ENCODE results near the gene GUCY1A2.
"Not testable (repeated sequence)": the region's sequence is repeated elsewhere in the genome, so short reads cannot be mapped to it uniquely, and the experiment has no call there.

The GUCY1A2 gene, protein sequence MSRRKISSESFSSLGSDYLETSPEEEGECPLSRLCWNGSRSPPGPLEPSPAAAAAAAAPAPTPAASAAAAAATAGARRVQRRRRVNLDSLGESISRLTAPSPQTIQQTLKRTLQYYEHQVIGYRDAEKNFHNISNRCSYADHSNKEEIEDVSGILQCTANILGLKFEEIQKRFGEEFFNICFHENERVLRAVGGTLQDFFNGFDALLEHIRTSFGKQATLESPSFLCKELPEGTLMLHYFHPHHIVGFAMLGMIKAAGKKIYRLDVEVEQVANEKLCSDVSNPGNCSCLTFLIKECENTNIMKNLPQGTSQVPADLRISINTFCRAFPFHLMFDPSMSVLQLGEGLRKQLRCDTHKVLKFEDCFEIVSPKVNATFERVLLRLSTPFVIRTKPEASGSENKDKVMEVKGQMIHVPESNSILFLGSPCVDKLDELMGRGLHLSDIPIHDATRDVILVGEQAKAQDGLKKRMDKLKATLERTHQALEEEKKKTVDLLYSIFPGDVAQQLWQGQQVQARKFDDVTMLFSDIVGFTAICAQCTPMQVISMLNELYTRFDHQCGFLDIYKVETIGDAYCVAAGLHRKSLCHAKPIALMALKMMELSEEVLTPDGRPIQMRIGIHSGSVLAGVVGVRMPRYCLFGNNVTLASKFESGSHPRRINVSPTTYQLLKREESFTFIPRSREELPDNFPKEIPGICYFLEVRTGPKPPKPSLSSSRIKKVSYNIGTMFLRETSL

DNA sequence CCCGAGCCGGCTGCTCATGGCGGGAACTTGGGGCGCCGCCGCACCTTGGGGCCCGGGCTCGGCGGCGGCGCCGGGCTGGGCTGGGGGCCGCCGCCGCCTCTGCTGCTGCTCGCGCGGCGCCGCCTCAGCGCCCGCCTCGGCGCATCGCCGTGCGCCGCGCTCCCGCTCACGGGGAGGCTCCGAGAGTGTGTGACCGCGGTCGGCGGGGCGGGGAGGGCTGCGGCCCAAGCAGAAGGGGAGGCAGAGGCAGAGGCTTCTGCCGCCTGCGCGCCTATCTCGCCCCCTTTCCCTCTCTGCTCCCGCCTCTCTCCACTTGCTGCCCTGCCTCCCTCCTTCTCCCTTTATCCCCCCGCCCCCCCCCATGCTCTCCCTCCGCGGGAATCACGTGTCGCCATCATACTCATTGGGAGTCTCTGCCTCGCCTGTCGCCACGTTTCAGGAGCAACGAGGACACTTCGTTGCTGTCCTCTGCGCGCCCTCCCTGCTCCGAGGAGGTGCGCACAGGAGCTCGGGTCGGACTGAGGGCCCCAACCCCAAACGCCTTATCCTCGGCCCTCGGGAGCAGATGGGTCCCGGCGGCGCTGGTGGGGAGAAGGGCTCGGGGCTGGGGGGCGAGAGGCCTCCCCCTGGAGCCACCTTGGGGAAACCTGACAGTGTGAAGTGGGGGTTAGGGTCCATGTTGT is at the start of gene GUCY1A2:
Gene GUCY1A2 (minus strand): TSS at position 258 of the 683 bp plus-strand sequence. CDS start 421 bp downstream, outside the sequence.
- peak; percentile 48 for DNase-seq (ENCODE audit: low spot score)

DNA sequence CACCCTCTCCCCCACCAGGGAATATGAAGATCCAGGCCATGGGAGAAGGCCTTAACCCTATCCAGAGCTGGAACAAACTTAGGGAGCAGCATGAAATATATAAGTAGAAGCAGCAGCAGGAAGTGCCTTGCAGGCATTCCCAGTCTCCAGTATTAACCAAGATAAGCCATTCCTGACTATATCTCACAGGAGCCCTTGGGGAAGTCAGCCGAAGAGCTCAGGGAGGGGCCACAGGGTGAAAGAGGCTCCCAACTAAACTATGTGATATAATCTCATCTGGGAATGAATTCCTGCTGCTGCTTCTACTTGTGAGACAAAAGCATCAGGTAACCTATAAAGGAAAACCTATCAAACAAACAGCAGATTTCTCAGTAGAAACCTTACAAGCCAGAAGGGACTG is 36.1 kb upstream of the GUCY1A2 start:
- DNase-seq (ENCODE audit: low spot score): no peak

DNA sequence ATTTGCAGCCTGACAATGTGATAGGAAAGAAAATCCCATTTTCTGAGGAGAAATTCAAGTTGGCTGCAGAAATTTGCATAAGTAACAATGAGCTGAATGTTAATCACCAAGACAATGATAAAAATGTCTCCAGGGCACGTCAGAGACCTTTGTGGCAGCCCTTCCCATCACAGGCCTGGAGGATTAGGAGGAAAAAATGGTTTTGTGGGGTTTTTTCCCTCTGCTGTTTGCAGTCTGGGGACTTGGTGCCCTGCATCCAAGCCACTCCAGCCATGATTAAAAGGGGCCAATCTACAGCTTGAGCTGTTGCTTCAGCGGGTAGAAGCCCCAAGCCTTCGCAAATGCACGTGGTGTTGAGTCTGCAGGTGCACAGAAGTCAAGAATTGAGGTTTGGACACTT is 33.1 kb upstream of the GUCY1A2 start:
- not testable (repeated sequence) for DNase-seq (ENCODE audit: low spot score)

DNA sequence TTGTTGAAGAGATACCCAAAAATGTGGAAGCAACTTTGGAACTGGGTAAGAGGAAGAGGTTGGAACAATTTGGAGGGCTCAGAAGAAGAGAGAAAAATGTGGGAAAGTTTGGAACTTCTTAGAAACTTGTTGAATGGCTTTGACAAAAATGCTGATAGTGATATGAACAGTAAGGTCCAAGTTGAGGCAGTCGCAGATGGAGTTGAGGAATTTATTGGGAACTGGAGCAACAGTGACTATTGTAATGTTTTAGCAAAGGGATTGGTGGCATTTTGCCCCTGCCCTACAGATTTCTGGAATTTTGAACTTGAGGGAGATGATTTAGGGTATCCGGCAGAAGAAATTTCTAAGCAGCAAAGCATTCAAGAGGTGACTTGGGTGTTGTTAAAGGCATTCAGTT is 32.6 kb upstream of the GUCY1A2 start:
- not testable (repeated sequence) for DNase-seq (ENCODE audit: low spot score)

DNA sequence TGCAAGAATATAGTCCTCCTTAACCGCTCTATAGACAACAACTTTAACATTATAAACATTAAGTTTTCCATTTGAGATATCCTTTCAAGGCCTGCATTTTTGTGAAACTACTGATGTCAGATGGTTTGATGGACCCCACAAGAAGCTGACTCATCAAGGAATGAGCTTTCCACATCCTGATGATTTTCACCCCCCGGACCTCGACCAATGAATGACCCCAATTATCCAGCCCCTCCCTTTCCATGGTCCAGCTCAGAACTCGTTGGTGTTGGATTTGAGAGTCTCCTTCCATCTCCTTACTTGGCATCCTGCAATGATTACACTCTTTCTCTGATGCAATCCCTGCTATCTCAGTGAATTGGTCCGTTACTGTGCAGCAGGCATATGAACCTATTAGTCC is 31.8 kb upstream of the GUCY1A2 start:
- no peak for DNase-seq (ENCODE audit: low spot score)

DNA sequence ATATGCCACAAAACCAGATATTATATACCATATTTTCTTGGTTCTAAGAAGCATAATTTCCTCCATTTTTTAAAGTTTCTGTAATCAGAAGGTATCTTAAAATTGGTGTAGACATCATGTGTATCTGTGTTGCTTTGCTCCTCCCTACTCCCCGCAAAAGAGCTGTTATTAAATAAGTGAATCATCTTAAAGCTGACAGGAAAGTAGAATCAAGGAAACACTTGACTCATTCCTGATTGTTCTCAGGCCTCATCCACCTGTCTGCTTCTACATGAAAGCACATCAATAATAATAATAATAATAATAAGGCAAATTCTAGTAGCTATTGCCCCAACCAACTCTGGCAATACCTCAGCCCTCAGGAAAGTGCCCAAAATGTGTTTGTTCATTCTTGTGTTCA is 26.2 kb upstream of the GUCY1A2 start:
- DNase-seq (ENCODE audit: low spot score): no peak

DNA sequence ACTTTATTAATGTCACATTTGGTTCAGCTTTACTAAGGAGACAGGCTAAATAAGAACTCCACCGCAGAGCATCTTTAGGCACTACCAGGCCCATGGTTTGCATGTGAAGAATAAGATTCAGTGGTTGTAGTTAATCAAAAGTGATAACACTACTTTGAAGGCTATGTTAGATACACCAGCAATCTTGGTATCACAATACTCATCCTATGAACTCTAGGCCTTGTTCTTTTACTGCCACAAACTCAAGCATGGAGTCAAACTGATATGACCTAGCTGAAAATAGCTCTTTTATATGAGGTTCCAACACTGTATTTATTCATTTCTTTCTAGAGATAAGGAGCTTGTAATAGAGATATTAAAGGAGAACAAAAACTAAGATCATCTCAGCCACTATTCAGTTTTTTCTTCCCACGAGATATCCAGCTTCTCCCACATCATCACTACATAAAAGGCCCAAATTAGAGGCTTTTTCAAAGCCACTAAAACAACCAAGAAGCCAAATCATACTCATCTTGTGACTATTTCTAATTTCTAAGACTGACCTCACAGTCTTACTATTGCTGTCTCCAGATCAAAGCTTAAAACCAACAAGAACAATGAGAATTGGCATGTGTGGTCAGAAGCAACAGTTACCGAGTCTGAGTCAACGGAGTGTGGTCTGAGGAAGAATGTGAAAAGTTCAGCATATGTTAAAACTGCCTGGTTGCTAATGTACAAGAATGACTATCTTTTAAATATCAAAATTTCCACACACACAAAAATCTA is 25.1 kb upstream of the GUCY1A2 start:
- no peak for DNase-seq (ENCODE audit: low spot score)

DNA sequence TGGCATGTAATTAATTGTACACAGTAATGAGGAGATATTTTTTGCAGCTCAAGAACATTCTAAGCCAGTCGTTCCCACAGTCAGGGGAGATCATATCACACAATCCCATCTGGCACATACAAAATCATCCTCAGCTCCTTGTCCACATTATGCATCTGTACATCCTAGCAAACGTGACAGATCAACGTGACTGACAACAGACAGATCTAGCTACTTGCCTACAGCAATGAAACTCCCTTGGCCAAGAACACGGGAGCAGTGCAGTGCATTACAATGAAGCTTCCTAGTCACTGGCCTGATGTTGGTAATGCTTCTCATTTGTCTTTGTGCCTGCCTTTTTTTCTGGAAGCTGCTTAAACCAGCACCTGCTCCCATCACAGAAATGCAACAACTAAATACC is 24.5 kb upstream of the GUCY1A2 start:
- DNase-seq (ENCODE audit: low spot score): peak; percentile 11

DNA sequence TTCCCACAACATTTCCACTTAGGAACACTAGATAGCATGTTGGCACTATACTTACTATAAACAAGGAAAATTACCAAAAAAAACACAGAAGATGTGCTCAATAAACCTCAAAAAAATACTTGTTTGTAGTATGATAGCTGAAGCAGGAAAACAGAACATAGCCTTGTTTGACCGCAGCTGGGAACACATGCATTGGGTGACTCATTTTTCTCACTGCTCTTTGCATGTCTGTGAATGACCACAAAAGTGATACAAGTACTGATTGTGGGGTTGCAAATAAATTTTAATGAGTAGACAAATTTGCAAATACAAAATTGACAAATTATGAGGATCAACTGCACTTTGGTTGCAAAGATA is 22.8 kb upstream of the GUCY1A2 start:
- DNase-seq (ENCODE audit: low spot score): no peak

DNA sequence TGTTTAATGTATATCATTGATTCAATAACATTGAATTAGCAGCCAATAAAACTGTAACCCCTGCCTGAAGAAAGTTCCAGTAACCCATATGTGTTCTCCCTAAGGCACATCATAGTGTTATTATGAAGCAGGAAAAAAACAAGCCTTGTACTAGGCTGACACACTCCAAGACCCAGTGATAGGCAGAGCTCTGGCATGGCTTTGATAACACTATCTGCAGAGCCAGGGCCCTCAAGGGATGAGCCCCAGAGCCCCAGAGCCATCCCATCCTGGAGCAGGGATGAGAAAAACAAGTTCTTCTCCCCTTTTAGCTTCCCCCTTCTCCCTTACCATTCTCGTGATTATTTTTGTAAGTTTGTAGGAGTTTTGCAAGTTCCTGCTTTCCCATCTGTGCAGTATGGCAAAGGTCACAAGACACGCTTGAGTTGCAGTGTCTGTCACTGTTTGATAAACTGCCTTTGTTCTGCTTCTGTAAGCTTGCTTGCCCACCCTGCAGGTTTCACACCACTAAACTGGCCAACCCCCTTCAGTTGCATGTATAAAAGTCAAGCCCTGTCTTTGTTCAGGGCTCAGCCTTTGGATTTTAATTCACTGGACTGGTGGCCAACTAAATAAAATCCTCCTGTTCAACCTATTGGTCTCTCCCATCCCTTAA is 22.3 kb upstream of the GUCY1A2 start:
- no peak for DNase-seq (ENCODE audit: low spot score)

DNA sequence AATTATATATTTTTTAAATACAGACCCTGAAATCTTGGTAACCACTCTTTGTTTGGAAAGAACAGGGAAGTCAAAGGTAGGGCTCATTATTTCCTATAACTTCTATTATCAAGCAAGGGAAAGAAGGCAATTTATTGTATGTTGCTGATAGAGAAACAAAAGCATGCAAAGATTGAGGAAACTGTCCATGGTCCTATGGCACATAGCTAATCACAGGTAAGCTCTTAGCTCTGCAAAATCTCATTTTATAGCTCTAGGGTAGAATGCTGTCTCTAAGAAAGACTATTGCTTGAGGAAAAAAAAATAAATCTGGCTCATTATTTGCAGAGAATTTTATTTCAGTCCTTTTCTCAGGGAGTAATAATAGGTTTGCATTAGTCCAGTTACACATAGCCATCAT is 7.4 kb upstream of the GUCY1A2 start:
- no peak for DNase-seq (ENCODE audit: low spot score)

DNA sequence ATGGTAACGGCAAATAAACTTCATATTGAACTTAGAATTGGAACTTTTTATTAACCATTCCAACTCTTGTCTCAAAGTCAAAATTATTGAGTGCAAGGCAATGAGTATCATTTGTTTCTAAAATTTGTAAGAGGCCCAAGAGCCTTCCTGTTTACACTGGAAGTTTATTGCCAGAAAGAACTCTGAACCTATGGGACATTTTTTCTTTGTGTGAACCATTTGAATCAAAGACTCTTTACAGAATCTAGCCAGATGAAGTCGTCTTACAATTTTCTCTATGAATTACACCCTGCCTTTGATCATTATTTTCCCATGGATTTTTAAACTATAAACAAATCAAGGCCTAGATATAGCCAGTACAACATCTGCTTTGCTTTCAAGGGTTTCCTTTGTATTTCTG is 2.3 kb upstream of the GUCY1A2 start:
- DNase-seq (ENCODE audit: low spot score): no peak

DNA sequence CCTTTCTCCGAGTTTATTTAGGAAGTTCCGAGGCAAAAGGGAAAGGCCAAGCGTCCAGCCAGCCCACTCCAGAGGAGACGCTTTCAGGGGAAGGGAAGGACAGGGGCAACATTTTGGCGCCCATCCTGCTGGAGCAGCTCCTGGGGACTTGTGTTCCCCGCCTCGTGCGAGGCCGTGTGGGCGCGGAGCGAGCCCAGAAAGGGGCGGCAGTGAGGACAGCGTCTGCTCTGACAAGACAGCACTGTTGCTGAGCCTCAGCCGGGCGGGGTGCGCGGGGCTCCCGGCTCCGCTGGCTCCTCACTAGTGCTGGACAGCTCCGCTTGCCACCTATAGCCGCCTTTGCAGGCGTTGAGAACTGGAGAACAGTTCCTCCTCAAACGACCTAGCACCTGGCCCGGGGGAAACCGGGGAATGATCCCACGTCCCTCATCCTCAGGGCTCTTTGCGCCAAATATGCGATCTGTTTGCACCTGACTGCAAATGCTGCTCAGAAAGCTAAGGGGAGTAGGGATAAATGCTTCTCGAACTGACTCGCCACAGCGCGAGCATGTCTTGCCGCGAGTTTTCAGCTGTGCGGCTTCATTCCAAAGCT is 722 bp upstream of the GUCY1A2 start:
- DNase-seq (ENCODE audit: low spot score): peak; percentile 85

DNA sequence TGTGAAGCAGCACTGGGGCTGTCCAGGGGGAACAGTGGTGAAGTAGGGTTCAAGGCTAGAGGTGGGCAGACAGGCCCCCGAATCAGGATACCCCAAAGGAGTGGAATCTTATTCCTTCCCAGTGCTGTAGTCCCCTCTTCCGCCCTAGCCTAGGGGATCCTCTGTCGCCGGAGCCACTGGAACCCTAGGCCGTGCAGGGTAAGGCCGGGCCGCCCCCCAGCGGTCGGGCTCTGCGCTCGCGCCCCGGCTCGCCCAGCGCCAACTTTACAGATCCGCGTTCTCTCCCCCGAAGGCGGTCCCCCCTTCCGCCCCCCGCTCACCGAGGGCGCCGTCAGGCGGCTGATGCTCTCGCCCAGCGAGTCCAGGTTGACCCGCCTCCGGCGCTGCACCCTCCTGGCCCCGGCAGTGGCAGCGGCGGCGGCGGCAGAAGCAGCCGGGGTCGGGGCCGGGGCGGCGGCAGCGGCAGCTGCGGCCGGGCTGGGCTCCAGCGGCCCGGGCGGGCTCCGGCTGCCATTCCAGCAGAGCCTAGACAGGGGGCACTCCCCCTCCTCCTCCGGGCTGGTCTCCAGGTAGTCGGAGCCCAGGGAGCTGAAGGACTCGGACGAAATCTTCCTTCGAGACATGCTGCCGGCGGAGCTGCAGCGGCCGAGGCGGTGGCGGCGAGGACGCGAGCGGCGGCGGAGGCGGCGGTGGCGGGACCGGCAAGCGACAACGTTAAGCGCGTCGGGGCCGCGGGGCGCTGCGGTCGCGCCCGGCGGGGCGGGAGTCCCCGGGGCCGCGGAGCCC is 650 bp downstream of the GUCY1A2 start:
- peak; percentile 72 for DNase-seq (ENCODE audit: low spot score)

DNA sequence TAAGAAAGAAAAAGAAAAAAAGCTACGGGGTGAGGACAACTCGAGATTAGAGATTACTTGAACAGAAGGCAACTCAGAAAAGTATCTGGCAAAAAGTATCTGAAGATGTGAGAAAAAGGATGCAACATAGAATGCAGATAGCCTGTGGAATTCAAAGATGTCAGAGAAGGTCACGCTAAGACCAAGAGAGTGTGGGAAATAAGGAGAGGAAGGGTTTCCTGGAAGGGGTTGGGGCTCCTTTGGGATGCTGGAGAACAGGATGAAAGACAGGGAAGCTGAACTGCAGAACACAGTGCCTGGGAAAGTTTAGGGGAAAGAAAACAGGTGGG is 1.2 kb downstream of the GUCY1A2 start:
- DNase-seq (ENCODE audit: low spot score): no peak

DNA sequence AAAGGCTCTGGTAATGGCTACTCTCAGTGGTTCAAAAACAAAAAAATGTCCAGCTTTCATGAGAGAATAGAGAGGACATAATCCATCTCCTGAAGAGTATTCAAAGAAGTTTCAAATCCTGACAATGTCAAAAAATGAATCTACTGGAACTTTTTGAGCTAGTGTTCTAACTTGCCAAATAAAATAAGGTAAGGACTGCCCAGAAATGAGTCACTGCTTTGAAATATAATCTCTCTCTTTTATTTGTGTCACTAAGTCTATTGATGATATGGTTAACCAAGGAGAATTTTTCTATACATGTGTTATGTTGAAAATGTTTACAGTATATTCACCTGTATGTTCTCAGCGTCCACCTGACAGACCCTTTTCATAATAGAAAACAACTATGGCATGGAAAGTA is 3.4 kb downstream of the GUCY1A2 start:
- DNase-seq (ENCODE audit: low spot score): no peak

DNA sequence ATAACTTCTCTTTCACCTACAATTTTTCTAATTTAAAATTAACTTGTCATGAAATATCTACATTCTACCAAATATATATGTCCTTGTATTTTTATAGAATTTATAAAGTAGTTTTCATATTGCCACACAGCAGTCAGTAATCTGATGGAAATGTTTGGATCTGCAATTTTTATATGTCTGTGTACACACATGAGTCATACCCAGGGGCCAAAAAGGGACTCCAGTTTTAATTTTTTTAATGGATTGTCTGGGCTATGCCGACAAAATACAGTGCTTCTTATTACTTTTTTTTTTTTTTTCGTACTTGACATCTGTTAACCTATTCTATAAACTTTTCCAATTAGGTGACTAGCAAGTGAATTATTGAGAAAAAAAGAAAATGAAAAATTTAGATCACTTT is 6.3 kb downstream of the GUCY1A2 start:
- DNase-seq (ENCODE audit: low spot score): no peak

DNA sequence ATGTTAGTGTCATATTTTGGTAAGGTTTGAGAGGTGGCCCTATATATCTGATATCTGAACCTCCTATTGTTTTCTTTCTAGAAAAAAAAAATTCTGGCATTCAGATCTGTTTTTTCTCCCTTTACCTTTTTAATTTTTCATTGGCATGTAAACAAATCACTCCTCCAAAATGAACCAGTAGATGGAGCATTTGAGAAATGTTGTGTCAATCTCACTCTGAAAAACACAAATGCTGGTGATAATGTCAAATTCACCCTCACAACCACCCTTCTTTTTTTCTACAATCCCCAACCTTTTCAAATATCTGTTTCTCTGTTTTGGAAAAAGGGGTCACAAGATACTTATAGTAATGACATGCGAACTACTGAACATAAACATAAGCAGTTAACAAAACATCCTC is 9.1 kb downstream of the GUCY1A2 start:
- no peak for DNase-seq (ENCODE audit: low spot score)

DNA sequence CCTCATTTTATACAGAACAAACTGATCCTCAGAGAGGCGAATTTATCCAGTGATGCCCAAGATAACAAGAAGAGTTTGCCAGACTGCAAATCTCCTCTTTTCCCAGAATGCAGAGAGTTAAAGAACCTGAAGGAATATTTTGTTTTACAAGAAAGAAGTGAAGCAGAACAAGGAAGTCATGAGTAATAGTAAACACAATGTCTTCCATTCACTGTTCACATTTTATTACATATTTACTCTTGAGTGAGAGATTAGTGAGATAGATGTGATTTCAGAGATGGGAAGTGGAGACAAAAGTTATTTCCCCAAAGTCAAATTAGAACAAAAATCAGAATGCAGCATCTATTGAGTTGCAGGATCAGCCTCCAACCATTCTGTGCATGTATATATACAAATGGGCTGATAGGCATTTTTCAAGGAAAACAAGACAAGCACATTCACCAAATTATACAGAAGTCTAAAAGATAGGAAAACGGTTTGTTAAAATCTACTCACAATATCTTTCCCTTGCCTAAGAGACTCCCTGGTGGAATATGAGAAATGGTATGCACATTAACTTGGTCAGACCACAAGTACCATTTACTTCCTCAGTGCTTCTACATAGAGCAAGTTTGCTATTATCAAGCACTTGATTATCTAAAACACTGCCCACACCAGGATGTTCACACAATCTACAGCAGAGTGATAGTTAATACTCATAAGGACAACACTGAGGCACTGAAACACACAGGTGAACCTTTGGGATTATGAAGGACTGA is 12.0 kb downstream of the GUCY1A2 start:
- DNase-seq (ENCODE audit: low spot score): no peak

DNA sequence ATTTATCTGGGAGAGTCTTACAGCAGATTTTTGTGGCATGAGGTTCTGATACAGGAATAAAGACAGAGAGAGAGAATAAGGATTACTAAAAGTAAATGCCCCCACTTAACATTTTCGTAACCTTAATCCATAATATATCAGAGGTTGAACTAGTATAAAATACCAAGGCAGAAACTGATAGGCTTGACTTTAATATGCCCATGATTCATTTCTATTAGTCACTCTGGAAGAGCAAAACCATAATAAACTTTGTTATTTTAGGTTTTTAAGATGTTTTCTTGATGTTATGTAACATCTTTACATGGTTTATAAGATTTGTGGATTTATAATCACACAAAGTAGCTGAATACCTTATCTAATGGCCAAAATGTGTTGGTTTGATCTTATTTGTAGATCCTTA is 19.1 kb downstream of the GUCY1A2 start:
- DNase-seq (ENCODE audit: low spot score): no peak
